GM12864 (cell line): Measurements from ENCODE around the gene MYH13.

ENCODE experiments used
- DNase-seq: peaks from one replicate; pipeline ENCODE4 v3.0.0-alpha.2; 2011; ENCODE audit warnings: low read depth
- H3K4me3 ChIP-seq: 2 replicates; pipeline ENCODE4 v1.5.1; 2011; ENCODE audit warnings: mild to moderate bottlenecking, low read depth, low read length, control low read depth
- CTCF ChIP-seq: IDR thresholded peaks from 2 replicates; pipeline ENCODE4 v1.5.1; 2011; ENCODE audit warnings: low read depth, mild to moderate bottlenecking, moderate library complexity, low read length, control low read depth, inconsistent platforms; ENCODE audit errors: missing control alignments

Gene MYH13

GRCh38 chr17:10280068-10280467 lies 92.7 kb downstream of the MYH13 start:
- no peak for DNase-seq
- no peak overlapping the region for H3K4me3 ChIP-seq
- no peak for TF ChIP-seq CTCF

GRCh38 chr17:10278218-10278617 lies 94.6 kb downstream of the MYH13 start:
- no peak for TF ChIP-seq CTCF
- DNase-seq: no peak
- no peak overlapping the region for H3K4me3 ChIP-seq

GRCh38 chr17:10276436-10276835 lies 96.4 kb downstream of the MYH13 start:
- DNase-seq: no peak
- TF ChIP-seq CTCF: no peak
- H3K4me3 ChIP-seq: no peak overlapping the region

GRCh38 chr17:10275418-10275817 lies 97.4 kb downstream of the MYH13 start:
- no peak for TF ChIP-seq CTCF
- H3K4me3 ChIP-seq: no peak overlapping the region
- no peak for DNase-seq

GRCh38 chr17:10271106-10271562 lies 101.7 kb downstream of the MYH13 start:
- no peak for DNase-seq
- H3K4me3 ChIP-seq: no peak overlapping the region
- no peak for TF ChIP-seq CTCF

GRCh38 chr17:10270258-10270657 lies 102.5 kb downstream of the MYH13 start:
- no peak for TF ChIP-seq CTCF
- DNase-seq: no peak
- no peak overlapping the region for H3K4me3 ChIP-seq

- H3K4me3 ChIP-seq: no peak overlapping the region
These were observed 104.8 kb downstream of the MYH13 start for GRCh38 chr17:10268005-10268404.

More at GRCh38 chr17:10268005-10268404, 104.8 kb downstream of the MYH13 start:
- no peak for TF ChIP-seq CTCF
- DNase-seq: no peak
